NCI-H524 (cell line): ENCODE data around the gene CRYAB.
A peak's percentile ranks its signal among the peaks of the same experiment; 100 is the strongest.
"Not testable (repeated sequence)": the region's sequence is repeated elsewhere in the genome, so short reads cannot be mapped to it uniquely, and the experiment has no call there.

Experiments used
- DNase-seq, 2 experiments: peaks; one replicate each; lab custom pipeline; 2025; lab: John Stamatoyannopoulos, UW

CRYAB gene

DNA sequence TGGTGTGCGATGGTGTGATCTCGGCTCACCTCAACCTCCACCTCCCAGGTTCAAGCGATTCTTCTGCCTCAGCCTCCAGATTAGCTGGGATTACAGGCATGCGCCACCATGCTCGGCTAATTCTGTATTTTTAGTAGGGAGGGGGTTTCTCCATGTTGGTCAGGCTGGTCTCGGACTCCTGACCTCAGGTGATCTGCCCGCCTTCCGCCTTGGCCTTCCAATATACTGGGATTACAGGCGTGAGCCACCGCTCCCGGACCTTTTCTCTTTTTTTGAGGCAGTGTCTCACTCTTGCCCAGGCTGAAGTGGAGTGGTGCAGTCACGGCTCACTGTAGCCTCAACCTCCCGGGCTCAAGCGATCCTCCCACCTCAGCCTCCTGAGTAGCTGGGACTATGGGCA lies 21.6 kb upstream of the CRYAB start:
- not testable (repeated sequence) for DNase-seq

DNA sequence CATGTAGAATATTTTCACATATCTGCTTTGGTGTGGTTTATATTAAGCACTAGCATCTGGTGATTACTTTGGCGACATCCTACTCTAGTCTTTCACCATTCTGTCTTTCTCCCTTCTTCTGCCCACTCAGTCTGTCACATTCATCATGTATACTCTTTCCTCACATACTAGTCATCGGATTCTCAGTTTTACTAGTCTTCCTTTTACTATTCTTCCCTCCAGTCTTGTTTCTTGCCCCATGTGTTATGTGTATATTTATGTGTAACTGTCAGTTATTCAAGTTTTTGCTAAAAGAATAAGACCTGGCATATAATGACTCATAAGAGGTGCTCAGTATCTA lies 21.0 kb upstream of the CRYAB start:
- DNase-seq: no peak

DNA sequence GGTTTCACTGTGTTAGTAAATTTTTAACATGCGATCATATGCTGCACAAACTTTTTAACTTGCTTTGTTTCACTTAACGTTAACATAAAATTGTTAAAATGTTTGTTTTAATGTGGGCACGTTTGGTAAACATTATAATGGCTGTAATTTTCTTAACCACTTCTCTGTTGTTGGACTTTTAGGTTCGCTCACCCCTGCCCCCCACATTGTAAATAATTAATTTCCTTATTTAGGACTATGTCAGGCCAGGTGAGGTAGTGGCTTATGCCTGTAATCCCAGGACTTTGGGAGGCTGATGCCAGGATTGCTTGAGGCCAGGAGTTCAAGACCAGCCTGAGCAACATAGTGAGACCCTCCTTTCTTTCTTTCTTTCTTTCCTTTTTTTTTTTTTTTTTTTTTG lies 18.9 kb upstream of the CRYAB start:
- no peak for DNase-seq

DNA sequence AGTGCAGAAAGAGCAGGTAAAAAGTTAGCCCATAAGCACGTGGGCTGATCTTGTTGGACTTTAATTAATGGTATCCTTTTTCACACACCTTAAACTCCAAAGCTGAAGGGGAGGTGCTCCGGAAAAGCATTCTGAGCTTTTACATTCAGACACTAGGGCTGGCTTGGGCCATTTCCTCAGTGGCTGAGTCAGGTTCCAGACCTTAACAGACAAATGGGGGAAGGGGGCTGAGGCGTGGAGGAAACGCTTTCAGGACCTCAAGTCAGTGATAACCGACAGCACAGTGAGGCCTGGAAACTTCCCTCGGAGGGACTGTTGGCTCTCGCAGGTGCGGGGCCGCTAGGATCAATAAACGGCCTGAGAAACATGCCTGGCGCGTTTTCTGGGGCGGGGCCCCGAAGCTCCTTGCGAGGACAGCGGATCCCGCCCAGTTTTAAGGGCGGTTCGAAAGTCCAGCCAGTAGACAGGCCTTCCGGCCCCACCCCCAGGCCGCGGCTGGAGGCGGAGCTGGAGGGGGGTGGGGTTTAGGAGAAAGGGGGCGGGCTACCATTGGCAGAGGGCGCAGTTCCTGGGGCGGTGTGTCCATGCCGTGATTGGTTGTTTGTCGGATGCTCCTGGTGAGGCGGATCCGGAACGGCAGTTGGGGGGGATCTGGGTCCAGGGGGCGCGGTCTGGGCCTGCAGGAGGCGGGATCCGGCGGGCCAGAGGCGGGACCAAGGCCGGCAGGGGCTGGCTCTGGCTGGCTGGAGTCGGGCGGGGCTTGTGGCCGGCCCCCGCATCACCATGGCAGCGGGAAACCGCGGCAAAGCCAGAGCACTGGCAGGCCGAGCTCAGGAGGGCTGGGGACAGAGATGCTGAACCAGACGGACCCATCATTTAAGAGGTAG lies 15.2 kb upstream of the CRYAB start:
- DNase-seq: peak; percentile 97 to 99

DNA sequence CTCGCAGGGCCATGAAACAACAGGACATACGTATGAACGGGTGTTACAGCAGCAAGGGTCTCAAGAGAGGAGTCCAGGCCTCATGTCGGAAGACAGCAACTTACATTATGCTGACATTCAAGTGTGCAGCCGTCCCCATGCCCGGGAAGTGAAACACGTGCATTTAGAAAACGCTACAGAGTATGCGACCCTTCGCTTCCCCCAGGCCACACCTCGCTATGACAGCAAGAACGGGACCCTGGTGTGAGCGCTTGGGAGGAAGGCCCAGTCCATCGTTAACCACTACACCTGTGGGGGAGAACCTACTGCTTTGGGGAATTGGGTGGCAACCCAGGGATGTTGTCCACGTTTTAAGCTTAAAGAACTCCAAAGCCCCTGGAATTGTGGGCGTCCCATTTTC lies 14.4 kb upstream of the CRYAB start:
- DNase-seq: peak in 1 of 2 experiments; percentile 14

DNA sequence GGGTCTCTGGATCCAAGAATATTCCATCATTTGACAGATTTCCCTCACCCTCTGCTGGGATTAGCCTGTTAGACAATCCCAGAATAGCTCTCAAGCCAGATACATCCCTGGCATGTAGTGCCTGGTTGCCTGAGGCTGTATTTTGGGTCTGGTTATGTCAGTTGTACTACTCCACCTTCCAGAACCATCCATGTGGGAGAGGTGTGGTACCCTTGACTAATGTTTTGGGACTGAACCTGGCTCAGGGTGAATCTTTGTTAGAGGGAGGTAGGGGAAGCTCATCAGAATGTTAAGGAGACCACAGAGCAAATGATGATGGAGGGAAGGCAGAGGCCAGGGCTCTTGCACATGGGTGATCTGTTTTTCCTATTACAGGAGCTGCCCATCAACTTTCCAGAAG lies 12.4 kb upstream of the CRYAB start:
- DNase-seq: no peak

DNA sequence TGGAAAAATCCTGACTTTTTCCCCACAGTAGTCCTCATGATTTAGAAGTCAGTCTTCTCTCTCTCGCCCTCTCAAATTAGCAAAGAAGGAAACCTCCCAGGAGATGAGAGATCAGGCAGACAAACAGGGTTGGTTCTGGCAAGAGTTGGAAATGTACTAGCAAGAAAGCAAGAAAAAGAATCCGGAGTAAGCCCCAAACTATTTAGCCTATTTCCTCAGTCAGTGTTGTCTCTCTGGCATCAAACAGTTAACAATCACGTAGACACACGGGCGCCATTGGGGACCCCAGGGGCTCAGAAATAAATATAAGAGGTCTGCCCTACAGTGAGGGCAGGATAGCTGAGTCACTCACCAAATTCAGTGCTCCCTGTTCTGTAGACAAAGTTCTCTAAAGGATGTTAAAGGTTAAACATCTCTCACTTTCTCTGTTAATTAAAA lies 11.8 kb upstream of the CRYAB start:
- no peak for DNase-seq

DNA sequence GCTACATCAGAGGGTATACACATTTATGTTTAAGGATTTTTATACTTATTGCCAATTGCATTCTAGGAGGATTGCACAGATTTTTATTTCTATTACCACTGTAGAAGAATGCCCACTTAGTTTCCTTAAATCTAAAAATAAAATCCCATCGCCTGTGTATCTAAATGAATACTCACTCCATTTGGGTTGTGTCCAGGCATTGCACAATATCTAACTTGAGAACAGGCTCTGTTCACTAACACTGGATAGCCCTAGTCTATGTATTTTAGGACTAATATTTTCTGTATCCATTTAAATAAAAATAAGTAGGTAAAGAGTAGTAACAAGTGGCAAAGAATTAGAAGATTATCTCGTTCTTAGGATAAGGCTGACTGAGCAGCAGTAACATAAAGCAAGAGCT lies 11.2 kb upstream of the CRYAB start:
- DNase-seq: no peak

DNA sequence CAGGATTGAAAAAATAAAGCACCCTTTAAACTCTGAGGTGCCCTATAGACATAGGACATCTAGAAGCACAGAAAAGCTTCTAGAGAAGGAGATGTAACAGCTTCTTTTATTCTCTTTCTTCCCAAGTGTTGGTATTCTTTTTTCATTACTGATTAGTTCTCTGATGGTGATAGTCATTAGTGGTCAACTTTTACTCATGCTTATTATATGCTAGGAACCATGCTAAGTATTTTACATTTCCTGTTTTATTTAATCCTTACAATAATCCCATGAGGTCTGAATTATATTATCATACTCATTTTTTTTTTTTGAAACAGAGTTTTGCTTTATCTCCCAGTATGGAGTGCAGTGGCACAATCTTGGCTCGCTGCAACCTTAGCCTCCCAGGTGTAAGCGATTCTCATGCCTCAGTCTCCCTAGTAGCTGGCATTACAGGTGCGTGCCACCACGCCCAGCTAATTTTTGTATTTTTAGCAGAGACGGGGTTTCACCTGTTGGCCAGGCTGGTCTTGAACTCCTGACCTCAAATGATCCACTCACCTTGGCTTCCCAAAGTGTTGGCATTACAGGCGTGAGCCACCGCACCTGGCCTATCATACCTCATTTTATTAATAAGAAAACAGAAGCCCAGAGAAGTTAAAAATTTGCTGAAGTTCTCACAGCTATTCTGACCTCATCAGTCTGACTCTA lies 10.1 kb upstream of the CRYAB start:
- DNase-seq: no peak

DNA sequence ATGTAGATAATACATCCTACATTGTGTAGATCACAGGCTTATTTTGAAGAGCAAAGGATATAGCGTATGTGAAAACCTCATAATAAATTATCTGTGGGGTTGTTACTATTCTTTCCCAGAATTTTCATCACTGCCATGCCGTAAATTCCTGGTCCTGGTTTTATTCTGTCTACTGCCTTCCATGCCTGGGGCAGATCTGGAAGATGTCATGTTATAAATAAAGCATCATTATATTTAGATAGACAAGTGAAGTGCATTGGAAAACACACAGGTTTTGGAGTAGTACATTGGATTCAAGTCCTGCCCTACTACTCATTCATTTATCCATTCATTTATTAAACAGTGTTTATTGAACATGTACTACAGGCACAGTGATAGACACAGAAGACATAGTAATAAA lies 9.3 kb upstream of the CRYAB start:
- no peak for DNase-seq

DNA sequence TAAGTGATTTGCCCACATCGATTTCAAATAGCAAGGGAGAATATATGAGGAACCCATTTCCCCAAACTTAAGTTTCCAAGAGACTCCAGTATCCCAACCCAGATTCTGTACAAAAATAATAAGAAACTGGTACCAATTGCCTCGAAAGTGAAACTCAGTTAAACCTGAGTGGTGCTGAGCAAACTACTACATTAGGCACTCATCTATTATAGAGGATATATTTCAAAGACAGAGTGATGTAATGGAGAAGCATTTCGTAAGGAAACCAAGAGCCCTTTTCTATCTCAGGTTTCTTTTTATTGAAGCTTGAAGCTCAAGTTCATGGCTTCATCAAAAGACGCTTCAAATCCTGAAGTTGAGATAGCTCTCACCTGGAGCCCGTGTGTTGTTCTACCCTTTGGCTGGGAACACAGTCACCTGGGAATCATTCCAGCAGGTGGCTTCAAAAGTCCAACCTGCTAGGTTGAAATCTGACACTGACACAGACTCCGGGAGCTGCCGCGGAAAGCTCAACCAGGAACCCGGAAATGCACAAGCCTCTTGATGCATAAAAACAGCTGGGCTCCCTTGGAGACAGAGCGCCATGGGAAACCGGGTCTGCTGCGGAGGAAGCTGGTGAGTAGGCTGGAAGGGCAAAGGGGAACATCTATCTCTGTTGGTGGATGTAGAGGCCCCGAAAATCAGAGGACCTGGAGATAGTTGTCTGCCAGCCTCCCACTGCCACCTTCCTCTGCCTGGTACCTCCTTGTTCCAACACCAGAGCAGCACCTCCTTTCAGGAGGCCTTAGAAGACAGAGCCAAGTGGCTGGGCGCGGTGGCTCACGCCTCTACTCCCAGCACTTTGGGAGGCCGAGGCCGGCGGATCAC lies 7.1 kb upstream of the CRYAB start, which contains the start of gene C11orf52:
Gene C11orf52 (plus strand): TSS at position 524 of the 867 bp plus-strand sequence. CDS start 60 bp downstream, at position 584.
- peak; percentile 26 to 69 for DNase-seq

DNA sequence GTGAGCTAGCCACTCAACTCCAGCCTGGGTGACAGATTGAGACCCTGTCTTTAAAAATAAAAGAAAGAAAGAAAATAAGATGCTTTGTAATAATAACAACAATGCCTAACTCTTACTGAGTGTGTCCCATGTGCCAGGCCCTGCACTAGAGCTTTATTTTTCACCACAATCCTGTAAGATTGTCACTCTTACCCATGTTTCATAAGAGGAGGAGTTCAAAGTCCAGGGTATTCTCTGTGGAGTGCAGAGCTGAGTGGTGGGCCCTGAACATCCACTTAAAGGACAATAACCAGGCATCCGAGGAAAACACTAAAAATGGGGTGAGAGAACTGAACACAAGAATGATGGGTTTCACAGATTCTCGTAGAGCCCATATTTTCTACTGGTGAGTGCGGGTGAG lies 6.2 kb upstream of the CRYAB start:
- DNase-seq: no peak

DNA sequence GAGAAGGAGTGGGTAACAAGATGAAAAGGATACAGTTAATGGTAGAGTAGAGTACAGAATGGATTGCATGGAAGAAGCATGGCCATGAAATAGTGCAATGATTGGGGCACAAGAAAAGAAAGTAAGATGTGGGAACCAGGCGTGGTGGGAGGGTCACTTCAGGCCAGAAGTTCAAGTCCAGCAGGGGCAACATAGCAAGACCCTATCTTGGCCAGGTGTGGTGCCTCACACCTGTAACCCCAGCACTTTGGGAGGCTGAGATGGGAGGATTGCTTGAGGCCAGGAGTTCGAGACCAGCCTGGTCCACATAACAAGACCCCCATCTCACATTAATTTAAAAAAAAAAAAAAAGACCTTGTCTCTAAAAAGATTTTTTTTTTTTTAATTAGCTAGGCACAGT lies 5.7 kb upstream of the CRYAB start:
- DNase-seq: no peak

DNA sequence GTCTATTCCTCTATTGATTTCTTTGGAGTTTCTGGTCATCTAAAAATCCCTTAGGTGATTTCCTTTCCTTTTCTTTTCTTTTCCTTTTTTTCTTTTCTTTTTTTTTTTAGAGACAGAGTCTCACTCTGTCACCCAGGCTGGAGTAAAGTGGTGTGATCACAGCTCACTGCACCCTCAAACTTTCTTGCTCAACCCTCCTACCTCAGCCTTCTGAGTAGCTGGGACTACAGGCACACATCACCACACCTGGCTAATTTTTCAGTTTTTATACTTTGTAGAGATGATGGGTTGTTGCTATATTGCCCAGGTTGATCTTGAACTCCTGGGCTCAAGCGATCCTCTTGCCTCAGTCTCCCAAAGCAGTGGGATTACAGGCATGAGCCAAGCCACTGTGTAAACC lies 5.2 kb upstream of the CRYAB start:
- DNase-seq: no peak

DNA sequence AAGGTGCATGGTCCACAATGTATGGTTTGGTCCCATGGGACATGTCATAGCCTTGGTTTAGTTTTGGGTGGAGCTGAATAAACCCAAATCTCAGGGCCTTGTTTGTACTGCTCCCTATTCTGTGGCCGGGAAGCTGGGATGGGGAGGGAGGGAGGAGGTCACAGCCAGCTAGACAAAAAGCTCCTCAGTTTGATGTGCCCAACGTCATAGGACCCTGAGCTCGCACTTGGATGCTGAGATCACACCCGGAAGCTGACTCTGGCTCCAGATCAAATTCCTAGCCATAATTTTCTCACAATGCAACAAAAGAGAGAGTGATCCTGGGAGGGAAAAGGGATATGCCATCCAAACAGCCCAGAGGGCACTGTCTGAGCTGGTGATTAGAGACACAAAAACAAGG lies 2.4 kb upstream of the CRYAB start:
- no peak for DNase-seq

DNA sequence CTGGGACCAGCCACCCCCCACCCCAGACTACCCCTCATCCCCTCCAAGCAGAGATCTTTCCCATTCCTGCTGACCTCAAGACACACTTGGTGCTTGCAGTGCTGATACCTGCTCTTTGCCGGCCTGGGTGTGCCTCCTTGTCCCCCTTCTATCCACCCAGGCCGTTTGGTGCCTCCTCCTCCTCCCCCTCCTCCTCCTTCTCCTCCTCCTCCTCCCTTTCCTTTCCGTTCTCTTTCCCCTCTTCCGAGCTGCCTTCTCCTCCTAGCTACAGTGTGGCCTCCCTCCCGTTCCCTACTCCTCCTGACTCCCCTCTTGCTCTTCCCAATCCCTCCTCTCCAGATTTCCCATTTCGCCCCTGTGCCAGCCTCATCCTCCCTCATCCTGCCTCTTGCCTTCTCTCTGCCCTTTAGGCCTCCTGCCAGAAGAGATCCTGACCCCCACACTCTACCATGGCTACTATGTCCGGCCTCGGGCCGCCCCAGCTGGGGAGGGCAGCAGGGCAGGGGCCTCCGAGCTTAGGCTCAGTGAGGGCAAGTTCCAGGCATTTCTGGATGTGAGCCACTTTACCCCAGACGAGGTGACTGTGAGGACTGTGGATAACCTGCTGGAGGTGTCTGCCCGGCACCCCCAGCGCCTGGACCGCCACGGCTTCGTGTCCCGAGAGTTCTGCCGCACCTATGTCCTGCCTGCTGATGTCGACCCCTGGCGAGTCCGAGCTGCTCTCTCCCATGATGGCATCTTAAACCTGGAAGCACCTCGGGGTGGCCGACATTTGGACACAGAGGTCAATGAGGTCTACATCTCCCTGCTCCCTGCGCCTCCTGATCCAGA lies 1.7 kb upstream of the CRYAB start:
- DNase-seq: no peak

DNA sequence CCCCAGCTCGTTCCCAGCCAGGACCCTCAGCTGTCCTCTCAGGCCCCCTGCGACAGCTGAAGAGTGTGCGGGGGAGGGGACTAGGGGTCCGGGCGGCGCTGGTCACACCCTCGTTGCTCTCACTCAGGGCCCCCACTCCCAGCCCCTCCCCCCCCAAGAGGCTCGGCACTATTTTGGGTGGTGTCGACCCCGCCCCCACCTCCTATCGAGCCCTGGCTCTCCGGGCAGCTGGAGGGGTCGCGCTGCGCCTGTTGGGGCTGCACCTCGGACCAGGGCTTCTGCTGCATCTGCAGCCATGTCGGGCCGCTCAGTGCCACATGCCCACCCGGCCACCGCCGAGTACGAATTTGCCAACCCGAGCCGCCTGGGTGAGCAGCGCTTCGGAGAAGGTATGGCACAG lies 965 bp upstream of the CRYAB start, which contains the start of gene HSPB2:
Gene HSPB2 (plus strand): TSS at position 200 of the 400 bp plus-strand sequence. CDS start 96 bp downstream, at position 296.
- DNase-seq: no peak

DNA sequence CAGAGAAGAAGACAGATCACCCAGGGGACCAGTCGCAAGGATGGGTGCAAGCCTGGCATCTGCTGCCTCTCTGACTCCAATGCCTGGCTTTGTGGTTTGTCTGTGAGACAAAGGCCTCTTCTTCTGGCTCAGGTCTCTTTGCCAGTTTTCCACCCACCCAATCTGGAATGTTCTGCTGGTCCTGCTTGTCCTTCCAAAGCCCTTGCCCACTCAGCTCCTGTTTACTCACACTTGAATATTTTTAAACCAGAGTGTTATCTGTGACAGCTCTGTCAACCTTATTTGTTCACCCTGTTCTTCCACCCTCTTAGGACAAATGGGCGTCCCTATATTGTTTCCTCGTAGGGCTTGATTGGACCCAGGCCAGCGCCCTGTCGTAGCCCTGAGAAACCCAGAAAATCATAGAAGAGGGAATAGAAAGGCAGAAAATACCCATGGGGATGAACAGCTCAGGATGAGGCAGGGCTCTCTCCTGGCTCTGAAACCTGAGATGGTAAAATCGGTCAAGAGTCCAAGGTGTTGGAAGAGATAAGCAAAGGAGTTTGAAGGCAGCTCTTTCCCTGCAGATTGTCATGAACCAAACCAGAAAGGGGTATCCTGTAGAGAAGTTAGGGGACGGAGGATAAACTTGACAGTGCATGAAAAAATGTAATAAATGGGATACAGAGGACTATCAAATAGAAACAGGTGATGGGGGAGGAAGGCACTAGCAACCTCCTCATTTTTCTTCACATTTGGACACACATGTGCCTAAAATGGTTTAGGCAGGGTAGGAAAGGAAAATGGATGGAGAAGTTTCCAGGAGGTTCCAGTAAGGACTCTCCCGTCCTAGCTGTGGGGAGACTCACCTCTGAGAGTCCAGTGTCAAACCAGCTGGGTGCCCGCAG lies 651 bp downstream of the CRYAB start:
- DNase-seq: no peak

DNA sequence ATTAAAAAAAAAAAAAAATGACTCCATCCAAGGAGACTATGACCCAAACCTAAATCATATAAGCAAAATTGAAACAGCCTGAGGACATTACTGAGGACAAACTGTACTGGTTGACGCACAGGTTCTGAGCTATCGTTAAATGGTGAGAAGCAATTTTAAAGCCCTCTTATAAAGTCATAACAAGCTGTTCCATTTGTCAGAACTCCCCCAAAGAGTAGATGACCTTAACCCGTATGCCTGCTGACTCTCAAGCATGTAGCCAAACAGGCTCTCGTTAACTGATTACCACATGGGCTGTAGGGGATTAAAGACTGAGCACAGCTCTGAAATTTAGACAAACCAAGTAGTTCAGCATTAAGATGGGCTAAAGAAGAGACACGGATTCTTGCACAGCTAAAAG lies 2.2 kb downstream of the CRYAB start:
- DNase-seq: peak; percentile 28 to 71

DNA sequence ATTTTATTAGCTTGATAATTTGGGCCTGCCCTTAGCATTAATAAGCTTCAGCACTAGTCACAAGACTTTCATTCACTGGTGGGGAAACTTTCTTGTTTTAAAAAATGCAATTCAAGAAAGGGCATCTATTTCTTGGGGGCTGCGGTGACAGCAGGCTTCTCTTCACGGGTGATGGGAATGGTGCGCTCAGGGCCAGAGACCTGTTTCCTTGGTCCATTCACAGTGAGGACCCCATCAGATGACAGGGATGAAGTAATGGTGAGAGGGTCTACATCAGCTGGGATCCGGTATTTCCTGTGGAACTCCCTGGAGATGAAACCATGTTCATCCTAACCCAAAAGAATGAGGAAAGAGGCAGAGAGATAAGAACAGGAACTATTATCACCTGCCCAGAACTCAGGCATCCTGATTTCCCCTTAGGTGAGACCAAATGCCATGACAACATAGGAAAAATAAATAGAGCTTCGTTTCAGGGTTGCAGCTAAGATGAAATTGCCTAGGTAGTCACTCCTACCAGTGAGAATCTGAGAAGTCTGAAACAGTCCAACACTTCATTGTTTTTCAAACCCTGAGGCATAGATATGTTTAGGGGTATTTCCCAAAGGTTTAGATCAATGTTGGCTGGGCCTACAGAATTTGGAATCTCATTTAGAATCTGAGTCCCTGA lies 2.8 kb downstream of the CRYAB start:
- no peak for DNase-seq
